Stimulated activated CD4-positive, alpha-beta T cell treated with anti-CD3 and anti-CD28 coated beads, Interleukin-15, amount 100 ng/mL, for 48 hours (primary cell): Measurements from ENCODE around the gene SOCS4.
A peak's percentile ranks its signal among the peaks of the same experiment; 100 is the strongest.
"Not testable (repeated sequence)": the region's sequence is repeated elsewhere in the genome, so short reads cannot be mapped to it uniquely, and the experiment has no call there.

Experiments
- DNase-seq, 2 donors: peaks; one replicate each; pipeline ENCODE4 v3.0.0-alpha.2; 2020; ENCODE audit warnings: low read depth in 2 of 2

Gene SOCS4, protein sequence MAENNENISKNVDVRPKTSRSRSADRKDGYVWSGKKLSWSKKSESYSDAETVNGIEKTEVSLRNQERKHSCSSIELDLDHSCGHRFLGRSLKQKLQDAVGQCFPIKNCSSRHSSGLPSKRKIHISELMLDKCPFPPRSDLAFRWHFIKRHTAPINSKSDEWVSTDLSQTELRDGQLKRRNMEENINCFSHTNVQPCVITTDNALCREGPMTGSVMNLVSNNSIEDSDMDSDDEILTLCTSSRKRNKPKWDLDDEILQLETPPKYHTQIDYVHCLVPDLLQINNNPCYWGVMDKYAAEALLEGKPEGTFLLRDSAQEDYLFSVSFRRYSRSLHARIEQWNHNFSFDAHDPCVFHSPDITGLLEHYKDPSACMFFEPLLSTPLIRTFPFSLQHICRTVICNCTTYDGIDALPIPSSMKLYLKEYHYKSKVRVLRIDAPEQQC

DNA sequence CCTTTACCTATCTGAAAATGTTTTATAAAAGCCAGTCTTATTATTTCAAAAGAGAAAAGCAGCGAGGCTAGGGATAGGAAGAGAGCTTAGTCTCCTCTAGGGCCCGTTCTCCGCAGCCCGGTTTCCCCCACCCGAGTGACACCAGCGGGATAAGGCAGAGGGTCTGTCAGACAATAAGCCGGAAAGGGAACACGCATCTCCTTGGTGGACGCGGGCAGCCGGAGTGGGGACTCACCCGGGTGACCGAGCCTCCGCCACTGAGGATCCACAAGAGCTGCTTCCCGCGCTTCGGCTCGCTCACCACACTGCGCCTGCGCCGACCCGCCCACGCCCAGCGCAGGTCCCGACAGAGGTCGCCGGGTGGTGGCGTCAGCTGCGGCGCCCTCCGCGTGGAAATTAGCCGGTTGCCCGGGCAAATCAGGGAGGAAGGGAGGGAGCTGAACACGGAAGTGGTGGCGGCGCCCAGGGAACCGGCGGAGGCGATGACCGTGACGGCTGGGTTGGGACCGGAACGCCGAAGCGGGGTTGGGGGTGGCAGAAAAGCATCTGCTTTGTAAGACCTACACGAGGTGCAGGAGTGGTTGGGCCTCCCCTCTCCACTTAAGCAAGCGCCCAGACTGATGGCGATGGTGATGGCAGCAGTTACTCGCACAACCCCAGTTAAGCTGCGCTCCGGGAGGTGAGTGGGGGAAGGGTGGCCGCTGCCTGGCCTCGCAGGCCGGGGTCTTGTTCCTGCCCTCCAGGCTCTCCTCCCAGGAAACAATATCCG, at the start of gene SOCS4, which contains the start of gene WDHD1:
Gene SOCS4, plus strand, starts transcription at position 444 of the 769 bp plus-strand sequence. CDS start 15,806 bp downstream, outside the sequence.
Gene WDHD1, minus strand, starts transcription at position 307 of the 769 bp plus-strand sequence. CDS start 312 bp downstream, outside the sequence.
- peak; percentile 94 to 97 for DNase-seq

DNA sequence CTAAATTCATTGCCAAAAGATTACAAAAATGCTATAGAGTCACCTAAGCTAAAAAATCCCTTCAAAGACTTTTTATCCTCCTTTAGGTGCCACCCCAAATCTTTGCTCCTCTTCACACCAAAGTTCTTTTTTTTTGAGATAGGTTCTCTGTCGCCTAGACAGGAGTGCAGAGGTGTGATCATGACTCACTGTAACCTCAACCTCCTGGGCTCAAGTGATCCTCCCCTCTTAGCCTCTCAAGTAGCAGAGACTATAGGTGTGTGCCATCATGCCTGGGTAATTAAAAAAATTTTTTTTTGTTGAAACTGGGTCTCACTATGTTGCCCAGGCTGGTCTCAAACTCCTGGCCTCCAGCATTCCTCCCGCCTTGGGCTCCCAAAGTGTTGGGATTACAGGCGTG, 48.0 kb upstream of the SOCS4 start:
- DNase-seq: no peak

DNA sequence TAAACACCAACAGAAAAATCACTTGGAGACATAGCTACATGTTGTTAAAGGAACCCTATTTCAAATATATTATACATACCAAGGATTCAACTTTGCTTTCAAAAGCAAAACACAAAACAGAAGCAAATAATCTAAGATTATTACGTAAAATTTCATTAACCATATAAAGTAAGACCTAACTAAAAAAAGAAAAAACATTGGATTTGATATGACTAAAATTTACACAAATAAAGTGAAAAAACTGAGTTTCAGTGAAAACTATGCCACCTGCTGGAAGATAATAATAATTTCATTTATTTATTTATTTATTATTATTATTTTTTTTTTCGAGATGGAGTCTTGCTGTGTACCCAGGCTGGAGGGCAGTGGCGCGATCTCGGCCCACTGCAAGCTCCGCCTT, 45.3 kb upstream of the SOCS4 start:
- DNase-seq: no peak

DNA sequence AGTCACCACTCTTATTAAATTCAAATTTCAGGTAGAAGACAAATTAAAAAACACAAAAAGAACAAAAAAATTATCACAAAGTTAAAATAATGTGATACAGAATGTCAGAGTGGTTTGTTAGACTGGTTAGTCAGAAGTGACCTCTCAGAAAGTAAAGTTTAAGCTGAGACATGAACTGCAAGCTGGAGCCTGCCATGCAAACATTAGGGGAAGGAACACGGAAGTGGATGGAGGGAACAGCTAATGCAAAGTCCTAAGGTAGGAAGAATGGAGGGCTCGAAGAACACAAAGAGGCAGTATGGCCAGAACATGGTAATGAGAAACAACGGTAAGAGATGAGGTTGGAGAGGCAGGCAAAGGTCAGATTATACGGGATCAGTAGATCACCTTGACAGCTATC, 41.9 kb upstream of the SOCS4 start:
- DNase-seq: no peak

DNA sequence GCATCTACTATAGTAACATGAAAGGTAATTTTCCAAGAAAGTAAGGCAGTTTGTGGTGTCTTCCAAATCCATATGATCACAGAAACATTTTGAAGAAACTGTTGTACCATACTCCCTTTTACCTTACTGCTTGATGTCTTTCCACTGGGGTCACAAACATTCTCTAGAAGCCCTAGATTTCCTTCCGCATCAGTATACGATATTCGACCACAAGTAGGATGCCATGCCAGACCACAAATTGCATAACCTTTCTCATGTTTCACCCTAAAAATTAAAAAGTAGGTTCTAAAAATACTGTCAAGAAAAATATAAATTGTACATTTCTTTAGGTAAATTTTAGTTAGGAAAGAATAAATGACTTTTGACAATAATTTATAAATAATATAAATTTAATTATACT, 26.7 kb upstream of the SOCS4 start:
- no peak for DNase-seq

DNA sequence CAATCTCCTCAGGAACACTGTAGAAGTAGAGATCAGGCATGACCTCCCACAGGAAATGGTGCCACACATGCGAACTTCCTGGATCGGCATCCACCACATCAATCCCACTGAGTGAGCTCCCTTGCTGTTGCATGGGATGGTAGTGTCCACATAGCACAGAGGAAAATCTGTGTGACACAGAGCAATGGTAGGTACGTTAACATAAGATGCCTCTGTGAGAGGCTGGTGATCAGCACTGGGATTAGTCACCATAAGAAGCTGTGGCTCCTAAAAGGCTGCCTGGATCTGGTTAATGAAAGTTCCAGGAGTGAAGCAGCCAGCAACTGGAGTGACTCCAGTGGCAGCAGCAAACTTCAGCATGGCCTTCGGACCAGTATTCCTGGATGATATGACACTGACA, 22.0 kb upstream of the SOCS4 start:
- DNase-seq: no peak

DNA sequence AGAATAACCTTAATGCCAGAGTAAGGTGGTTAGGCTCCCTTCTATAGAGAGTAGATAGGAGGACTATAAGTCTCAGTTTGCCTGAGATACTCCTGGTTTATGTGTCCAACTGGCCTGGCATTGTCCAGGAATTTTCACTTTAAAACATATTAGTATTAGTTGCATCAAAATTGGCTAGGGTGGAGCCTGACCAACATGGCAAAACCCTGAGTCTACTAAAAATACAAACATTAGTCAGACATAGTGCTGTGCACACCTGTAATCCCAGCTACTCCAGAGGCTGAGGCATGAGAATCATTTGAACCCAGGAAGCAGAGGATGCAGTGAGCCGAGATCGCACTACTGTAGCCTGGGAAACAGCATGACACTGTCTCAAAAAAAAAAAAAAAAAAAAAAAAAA, 12.0 kb upstream of the SOCS4 start:
- no peak for DNase-seq

DNA sequence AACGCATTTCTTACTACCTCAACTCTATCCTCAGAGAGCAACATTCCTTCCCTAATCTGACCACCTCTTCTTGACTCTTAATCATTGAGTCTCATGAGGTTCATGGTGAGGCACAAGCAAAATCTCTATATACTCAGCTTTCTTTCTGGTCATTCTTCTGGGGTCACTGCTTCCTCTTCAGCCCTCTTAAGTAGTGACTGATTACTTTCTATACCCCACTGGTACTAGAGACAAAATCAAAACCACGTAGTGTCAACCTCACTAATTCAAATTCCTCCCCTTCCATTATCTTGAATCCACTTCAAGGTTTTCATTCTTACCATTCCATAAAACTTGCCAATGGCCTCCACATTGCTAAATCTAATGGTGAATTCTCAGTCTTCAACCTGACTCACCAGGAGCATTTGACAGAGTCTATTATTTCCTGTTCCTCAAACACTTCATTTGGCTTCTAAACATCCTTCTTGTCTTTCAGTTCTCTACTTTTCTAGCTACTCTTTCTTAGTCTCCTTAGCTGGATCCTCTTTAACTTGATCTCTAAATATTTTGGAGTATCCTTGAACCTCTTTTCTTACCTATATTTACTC, 7.0 kb upstream of the SOCS4 start:
- no peak for DNase-seq

DNA sequence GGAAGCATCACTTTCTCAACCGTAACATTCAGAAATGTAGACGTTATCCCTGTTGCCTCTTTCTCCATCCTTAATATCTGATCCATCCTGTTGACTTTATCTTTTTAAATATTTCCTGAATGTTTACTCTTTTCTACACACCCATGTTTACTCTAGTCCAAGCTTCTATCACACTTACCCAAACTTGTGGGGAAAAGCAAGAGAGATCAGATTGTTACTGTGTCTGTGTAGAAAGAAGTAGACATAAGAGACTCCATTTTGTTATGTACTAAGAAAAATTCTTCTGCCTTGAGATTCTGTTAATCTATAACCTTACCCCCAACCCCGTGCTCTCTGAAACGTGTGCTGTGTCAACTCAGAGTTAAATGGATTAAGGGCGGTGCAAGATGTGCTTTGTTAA, 2.7 kb upstream of the SOCS4 start:
- DNase-seq: not testable (repeated sequence)

DNA sequence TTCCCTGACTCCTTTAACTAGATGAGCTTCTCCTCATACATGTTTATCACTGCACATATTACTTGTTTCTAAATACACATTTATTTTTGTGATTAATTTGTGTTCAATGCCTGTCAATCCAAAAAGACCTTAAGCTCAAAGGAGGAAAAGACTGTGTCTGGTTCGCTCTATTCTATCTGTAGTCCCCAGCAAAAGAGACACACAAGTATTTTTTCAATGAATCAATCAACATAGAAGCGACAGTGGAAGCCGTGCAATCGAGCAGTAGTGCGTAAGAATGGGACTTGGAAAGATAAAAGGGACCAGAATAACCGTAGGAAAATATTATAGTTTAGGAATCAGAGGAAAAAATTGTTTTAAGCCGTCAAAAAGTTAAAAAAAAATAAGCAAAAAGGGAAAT, 1.1 kb upstream of the SOCS4 start:
- DNase-seq: no peak

DNA sequence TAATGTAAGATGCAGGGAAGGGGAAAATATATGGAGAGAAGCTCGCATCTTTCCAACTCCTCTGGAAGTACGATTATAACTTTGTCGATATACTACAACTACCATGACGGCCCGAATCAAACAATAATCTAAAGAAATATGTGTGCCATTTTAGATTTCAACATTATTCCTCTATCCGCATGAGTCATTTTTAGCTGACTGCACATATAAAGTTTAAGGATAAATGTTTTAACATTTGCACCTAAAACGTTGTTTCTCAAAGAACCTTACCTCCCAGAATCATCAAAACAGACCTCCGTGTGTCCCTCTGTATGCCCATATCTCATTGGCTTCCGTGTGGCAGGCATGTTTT, 619 bp upstream of the SOCS4 start:
- DNase-seq: no peak

DNA sequence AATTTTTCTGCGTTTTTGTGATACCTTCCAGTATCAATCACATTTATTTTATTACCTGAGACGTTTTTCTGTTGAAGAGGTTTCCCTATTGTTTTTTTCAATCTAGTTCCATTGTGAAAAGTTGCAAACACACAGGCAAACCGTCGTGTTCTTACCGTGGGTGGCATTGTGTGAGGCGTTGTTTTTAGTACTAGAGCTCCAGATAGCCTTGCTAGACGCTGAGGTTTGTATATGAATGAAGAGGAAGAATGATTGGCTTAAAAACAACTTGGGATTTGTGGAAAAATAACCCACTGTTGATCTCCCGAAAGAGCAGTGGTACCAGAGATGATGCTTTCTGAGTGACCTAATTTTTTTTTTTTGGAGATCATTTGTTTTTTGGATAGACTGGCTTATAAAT, 1.0 kb downstream of the SOCS4 start:
- no peak for DNase-seq

DNA sequence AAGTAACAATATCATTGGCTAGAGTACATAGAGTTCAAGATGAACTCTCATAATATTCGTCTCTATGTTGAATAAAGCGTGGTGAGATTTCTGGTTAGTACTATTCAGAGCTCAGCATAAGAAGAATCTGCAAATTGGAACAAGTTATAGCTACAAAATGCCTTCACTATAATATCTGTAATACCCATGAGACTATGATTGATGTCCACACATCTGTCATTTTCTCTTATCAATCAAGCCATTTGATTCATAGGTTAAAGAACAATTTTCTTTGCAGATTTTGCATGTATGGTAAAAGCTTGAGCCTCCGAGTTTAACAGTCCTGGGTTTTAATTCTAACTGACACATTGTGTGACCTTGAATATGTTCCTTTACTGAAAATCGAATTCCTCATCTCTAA, 1.4 kb downstream of the SOCS4 start:
- DNase-seq: no peak

DNA sequence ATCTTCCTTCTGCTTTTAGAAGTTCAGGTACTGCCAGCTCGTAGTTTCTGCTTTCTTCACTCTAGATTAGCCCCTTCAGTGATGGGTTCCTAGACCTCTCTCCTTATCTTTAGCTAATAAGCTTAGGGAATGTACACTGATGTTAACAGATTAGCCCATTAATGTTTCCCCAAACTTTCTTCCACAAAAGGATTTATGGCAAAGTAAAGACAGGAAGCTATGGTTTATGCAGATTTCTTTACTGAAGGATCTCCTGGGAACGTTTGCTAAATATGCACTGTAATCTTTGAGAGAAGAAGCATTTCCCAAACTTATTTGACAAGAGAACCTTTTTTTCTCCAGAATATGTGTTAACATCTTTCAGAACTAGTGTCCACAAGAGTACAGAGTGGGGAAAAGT, 4.2 kb downstream of the SOCS4 start:
- no peak for DNase-seq

DNA sequence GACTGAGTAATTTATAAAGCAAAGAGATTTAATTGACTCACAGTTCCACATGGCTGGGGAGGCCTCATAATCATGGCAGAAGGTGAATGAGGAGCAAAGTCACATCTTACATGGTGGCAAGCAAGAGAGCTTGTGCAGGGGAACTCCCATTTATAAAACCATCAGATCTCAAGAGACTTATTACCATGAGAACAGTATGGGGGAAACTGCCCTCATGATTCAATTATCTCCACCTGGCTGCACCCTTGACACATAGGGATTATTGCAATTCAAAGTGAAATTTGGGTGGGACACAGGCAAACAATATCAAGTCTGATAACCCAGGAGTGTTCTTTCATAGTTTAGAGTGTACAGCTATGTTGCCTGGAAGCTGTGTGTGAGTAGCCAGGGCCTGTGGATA, 11.0 kb downstream of the SOCS4 start:
- not testable (repeated sequence) for DNase-seq

DNA sequence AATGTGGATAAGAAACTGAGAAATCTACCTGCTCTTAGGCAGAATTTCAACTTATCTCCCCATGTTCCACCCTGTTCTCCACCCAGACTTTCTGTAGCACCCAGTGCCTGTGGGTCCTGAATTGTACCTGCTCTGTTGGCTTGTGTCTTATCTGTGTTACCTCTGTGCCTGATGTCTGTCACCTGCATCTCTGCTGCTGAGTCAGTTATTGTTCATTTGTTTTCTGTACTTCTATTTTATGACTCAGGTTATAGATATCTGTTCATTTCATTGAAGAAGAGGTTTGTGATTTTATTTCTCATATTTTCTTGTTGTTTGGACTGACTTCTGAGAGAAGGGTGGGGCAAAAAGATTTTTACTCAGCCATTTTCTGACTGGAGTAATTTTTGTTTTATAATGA, 11.7 kb downstream of the SOCS4 start:
- no peak for DNase-seq

DNA sequence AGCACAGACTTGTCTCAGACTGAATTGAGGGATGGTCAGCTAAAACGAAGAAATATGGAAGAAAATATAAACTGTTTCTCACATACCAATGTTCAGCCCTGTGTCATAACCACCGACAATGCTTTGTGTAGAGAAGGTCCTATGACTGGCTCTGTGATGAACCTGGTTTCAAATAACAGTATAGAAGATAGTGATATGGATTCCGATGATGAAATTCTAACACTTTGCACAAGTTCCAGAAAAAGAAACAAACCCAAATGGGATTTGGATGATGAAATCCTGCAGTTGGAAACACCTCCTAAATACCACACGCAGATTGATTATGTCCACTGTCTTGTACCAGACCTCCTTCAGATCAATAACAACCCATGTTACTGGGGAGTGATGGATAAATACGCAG, 16.5 kb downstream of the SOCS4 start:
- DNase-seq: no peak

DNA sequence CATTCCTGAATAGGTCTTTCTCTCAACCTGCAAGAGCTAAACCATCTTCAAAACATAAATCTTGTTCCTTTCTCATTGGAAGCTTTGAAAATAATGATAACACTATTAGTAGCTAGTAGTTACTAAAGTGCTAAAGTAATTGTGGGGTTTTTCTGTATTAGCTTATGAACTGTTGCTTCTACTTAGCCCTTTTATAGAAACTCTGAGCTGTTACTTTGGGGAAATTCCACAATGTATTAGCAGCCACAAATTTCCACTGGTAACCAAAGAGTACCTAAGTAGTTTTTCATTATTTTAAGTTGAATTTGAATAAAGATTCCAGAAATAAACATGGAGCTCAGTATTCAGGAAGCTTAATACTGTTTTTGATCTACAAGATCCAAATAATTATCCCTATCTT, 18.1 kb downstream of the SOCS4 start:
- no peak for DNase-seq

DNA sequence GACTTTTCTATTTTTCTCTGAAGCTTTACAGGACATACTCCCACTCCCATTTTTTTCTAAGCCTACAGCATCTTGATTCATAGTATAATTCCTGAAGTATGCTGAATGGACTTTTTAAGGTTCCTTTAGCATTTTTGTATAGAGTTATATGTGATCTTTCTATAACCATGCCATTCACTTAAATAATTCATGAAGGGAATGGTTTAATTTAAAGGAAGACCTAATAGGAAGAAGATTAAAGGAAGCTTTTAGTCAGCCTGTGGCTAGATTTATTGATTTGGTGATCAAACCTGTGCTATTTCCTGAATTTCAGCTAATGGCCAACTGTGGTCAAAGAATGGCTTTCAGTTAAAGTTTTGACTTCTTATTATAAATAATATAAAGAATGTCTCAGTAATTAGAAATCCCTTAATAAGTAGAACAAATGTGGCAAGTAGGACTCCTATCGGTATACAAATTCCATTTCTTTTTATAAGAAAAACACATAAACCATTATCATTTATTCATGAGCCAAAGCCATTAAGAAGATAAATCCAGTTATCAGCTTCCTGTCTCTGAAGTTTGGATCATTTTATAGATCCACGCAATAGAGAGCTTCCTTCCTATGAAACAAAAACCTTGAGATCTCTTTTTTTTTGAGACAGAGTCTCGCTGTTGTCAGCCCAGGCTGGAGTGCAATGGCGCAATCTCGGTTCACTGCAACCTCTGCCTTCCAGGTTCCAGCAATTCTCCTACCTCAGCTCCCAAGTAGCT, 20.4 kb downstream of the SOCS4 start:
- DNase-seq: no peak

DNA sequence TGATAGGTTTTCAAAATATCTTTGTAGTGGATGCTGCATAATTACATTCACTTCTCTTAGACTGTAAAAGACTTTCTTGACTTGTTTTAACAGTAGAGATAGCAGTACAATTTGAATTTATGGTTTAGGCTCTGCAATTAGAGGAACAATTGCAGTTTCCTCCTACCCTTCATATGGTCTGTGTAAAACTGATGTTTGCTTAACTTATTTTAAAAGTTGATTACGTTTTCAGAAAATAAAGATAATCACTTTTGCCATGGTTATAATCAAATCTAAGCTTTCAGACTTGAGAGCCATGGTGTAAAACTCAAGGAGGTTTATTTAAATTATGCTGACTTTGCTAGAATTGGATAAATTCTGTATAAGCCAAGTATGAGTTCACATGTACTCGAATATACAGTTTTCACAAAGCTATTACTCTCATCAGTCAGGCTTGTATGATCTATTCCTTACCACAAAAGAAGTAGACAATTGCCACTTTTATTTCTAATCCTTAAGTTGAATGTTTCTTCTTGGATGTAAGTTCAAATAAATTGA, 21.9 kb downstream of the SOCS4 start:
- no peak for DNase-seq

DNA sequence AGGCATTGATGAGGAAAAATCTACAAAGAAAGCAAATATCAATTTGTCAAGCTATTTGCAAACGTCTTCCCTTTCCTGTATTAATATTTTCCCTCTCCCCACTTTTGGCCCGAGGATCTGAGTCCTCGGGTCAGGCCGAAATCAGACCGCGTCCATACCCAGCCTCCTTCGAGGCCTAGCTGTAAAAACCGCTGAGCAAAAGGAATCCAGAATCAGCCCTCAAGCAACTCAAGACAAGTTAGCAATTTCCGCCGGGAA, 24.1 kb downstream of the SOCS4 start:
- DNase-seq: no peak
